NCI-H2196 treated with DMSO at 0.1 percent for 48 hours (cell line): Measurements from ENCODE around the gene PRELID2.
"Not testable (repeated sequence)": the region's sequence is repeated elsewhere in the genome, so short reads cannot be mapped to it uniquely, and the experiment has no call there.

Experiments used
- DNase-seq: peaks from one replicate; lab custom pipeline; 2025; ENCODE audit not compliant: unreplicated experiment; lab: John Stamatoyannopoulos, UW

PRELID2 gene

DNA sequence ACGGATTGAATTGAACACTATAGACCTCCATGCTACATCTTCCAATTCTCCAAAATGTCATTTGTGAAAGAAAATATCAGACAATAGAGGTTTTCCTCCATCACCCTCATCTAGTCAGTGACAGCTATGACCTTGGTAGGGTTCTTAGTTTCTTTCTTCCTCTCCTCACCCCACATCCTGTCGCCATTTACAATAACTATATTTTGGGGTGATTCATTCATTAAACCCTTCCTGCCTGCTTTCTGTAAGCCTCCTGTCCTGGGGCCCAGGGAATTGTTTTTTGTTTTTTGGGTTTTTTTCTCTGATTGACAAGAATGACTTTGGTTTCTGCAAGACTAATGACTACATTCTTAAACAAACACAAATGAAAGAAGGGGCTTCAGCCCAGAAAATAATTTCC lies 82.6 kb downstream of the PRELID2 start:
- no peak for DNase-seq

DNA sequence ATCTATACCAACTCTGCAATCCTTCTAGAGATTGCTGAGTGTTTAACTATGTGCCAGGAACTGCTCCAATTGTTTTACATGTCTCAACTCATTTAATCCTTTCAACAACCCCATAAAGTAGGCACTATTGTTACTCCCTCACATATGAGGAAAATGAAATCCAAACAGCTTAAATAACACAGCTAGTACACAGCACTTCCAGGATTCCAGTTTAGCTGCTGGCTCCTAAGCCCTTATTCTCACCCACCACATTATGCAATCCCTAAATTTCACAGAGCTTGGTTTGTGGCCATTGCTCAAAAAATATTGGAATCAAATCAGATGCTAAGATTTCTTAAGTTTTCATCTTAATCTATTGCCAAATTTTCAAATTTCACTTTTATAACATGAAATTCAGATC lies 84.9 kb downstream of the PRELID2 start:
- DNase-seq, result no peak

DNA sequence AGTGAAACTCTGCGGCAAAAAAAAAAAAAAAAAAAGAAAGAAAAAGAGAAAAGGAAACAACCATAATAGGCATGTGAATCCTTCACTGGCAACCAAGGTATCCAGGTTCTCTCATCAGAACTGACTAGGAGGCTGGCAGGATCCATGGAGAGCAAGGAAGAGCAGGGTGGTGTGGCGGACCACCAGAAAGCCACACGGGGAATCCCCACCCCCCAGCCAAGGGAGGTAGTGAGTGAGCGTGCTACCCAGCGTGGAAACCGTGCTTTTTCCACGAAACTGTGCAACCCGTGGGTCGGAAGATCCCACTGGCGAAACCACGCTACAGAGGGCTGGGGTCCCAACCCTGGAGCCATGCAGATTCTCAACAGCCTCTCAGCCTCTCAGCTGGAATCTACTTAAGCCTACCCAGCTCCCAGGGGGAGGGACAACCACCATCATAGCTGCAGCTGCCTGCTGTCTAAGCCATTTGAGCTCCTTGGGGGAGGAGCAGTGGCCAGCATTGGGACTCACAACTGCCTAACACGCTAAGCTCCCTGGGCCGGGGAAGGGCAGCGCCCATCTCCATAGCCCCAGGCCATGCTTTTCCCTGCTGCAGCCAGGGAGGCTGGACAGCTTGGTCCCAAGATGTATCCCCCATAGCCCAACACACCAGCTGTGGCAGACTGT lies 91.6 kb downstream of the PRELID2 start:
- no peak for DNase-seq

DNA sequence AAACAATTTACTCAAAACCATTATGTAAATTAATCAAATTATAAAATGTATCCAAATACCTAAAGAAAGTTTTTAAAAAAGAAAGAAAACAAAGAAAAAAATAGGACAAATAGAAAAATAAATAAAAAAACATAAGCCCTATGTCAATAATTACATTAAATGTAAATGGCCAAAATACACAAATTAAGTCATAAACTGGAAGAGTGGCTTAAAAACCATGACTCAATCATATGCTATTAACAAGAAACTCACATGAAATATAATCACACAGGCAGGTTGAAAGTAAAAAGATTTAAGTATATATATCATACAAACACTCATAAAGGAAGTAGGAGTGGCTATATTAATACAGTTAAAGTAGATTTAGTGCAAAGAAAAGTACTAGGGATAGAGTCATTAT lies 95.3 kb downstream of the PRELID2 start:
- DNase-seq, result no peak

DNA sequence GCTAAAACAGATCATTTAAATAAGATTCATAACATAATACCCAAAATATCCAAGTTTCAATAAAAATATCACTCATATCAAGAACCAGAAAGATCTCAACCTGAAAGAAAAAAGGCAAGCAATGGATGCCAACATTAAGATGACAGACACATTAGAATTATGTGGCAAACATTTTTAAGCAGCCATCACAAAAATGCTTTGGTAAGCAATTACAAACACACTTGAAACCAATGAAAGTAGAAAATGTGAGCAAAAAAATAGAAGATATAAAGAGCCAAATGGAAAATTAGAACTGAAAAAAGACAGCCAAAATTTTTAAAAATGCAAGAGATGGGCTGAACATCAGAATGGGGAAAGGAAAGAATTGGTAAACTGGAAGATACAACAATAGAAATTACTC lies 96.9 kb downstream of the PRELID2 start:
- no peak for DNase-seq

DNA sequence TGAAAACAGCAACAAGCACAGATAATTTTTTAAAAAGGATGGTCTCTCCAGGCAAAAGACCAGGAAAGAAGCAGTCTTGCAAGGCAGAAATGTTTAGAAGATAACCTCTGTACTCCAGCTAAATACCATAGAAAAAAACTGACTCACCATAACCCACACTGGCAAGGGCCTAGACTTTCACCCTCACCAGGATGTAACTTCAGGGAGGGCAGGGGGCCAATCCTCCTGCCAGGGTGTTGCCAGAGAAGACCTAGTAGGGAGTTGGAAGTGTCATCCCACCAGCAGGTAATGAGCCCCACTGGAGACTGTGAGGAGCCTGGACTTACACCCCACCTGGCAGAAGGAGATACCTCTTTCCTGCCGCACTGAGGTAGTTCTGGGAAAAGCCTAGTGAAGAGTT lies 97.6 kb downstream of the PRELID2 start:
- DNase-seq, result no peak

DNA sequence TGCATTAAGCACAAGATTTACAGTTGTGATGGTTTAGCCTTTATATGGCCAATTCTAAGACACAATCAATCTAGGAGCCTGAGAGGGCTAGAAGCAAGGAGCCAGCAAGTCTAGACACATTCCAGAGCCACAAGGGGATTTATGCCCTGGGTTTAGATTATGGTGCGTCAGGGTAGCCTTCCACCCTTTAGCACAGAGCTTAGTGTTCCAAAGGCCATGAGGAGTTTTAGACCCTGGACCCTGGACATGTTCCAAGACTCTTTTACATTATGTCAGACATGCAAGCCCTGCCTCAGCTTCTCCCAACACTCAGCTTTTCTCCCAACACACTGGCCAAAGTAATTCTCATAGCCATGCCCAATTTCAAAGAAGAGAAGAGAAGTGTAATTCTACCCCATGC lies 105.2 kb downstream of the PRELID2 start:
- not testable (repeated sequence) for DNase-seq

DNA sequence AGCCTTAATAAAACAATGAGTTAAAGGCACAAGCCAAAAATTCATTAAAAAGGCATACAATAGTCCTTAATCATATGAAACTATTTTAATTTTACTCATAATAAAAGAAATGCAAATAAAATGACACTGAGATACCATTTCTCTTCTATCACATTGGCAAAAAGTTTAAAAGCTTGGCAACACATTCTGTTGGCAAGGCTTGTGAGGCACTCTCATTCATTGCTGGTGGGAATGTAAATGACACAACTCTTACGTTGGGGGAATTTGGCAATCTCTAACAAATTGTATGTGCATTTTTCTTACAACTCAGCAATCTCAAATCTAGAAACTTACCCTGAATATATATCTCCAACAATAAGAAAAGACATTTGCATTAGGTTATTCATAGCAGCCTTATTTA lies 111.6 kb downstream of the PRELID2 start:
- no peak for DNase-seq

DNA sequence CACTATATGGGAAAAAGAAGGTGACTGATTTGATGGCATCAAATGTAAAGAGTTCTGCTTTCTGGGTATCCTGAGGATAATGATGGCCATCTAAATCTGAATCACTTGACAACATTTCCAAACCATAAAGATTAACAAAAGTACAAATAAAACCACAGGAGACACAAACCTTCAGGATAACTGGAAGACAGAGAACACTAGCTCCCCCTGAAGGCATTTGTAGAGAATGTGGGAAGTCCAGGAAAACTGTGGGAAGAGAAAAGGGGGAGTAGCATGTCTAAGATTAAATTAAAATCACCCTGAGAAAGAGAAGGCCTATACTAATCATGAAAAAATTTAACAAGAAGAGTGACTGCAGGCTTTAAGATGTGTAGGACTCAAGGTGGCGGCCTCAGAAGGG lies 116.2 kb downstream of the PRELID2 start:
- DNase-seq, result no peak

DNA sequence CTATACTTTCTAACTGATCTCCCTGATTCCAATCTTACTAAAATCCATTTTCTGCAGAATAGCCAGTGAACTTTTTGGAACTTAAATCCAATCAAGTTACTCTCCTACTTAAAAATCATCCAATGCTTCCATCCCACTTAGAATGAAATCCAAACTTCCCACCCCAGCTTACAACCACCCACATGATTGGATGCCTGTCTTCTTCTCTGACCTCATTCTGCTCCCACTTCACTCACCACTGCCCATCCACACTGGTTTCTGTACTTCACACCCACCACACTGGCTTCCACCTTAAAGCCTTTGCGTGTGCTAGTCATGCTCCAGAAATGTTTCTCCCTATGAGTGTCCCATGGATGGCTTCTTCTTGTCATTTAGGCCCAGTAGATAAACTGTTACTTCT lies 119.7 kb downstream of the PRELID2 start:
- no peak for DNase-seq

DNA sequence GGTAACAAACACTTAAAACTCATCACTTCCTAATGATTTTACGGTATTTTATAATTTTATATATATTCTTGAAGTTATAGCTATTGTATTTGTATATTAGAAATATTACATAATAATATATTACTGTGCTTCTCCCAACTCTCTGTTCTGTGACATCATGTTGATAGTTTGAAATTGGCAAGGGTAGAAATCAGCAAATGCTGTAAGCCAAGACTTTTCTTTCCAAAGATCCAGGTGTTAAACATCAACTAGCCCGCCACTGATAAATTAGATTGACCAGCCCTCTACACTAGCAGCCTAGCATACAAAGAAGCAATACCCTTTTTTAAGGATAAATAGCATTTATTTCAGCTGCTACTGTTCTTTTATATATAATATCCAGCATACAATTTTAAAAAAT lies 122.9 kb downstream of the PRELID2 start:
- no peak for DNase-seq

DNA sequence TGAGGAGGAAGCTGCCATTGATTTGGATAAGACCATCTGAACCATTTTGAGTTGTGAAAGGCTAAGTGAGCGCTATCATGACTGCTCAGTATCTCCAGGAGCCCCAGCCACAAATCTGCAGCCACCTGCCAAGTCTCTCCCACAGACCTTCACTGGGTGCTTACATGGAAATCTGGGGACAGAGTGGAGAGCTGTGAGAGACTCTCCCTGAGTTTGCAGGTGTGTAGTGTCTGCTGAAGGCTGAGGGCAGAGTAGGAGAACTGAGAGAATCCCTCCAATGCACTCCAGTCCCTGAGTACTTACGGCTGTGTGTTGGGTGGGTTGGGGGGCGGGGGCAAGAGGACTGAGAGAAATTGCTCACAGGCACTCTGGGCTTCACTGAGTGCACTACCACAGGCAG lies 123.7 kb downstream of the PRELID2 start:
- DNase-seq, result no peak
